ENCODE measurements around the gene NOL4L. TPM values are rescaled to one million over a fixed set of nuclear protein-coding genes. Genes with fewer than 3 reads are reported as not detected.
A peak's percentile ranks its signal among the peaks of the same experiment; 100 is the strongest.
"Not testable (repeated sequence)": the region's sequence is repeated elsewhere in the genome, so short reads cannot be mapped to it uniquely, and the experiment has no call there.

Gene NOL4L
- total and polyA plus RNA-seq, 2 experiments from 2014 or later: 35.6 to 42.9 TPM

DNA sequence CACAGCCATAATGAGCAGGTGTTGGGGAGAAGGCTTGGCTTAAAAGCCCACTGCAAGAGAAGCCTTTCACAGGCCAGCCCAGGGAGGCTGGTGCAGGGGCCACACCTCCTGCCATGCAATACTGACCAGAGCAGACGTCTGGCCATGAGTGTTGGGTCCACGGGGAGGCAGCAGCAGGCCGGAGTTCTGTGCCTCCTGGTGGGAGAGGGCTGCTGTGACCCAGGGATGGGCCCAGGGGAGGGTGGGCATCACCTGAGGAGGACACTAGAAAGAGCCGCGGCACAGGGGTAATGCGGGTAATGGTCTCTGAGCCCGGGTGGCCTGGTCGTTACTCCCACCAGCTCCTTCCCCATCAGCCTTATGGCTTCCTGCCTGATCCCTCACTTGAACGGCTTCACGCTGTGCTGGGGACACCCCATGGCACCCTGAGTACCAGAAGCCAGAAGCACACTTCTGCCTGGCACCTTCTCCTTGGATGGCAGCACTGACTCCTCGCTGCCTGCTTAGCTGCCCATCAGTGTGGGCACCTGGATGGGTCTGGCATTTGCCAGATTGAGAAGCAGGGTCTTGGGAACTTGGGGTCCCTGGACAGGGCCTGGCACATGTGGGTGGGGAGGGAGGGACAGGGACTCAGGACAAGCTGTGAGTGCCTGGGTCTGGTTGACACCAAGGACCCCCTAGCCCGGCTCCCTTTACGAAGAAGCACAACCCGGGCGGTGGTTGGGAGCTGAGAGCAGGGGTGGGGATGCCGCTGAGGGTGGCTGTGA lies 118.2 kb downstream of the NOL4L start:
- Histone ChIP-seq H3K4me2 (peak overlapping the region; percentile 24), H3K79me2 (peaks cover 96% of the 10 kb centered on the region)
- 89% methylated on average over 16 of the region's 16 CpGs for WGBS (ENCODE audit: low lambda C conversion rate, missing lambda C conversion rate)

DNA sequence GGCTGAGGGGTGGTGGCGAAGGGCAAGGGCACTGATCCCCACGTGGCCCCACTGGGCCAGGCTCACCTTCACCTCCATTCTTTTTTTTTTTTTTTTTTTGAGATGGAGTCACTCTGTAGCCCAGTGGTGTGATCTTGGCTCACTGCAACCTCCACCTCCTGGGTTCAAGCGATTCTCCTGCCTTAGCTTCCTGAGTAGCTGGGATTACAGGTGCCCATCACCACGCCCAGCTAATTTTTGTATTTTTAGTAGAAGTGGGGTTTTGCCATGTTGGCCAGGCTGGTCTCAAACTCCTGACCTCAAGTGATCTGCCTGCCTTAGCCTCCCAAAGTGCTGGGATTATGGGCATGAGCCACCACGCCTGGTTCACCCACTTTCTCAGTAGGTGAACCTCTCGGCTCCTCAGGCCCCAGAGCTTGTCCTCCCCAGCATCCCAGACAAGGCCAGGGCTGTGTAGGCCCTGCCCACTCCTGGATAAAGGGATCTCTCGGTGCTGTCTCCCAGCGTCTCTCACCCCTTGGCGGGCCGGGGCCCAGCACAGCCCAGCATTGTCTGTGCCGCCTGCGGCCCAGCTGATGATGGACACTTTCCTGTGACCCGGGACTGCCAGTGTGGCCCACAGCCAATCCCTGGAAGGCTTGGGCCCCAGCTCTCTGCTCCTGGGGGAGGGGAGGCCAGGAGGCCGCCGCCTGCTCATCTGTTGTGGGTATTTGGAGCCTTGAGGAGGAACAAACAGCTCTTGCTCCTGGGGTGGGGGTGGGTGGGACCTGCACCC lies 119.0 kb downstream of the NOL4L start:
- H3K4me3 ChIP-seq; H3K9me2 ChIP-seq (replicated peaks; ENCODE audit: insufficient read depth); DNase-seq (ENCODE audit: low spot score); H3K27me3 ChIP-seq; H2AFZ ChIP-seq; H3K36me3 ChIP-seq (replicated peaks; ENCODE audit: insufficient read depth, low read depth); H3K9me3 ChIP-seq (ENCODE audit: low read depth): not testable (repeated sequence)
- H3K4me2 ChIP-seq: peak overlapping the region; percentile 24
- H3K4me1 ChIP-seq (ENCODE audit: insufficient read depth): peaks cover 77% of the 10 kb centered on the region
- H4K20me1 ChIP-seq (ENCODE audit: insufficient read depth, poor library complexity, severe bottlenecking): peaks cover 84% of the 10 kb centered on the region
- H3K79me2 ChIP-seq: peaks cover 96% of the 10 kb centered on the region
- H3K27ac ChIP-seq: peak overlapping the region; percentile 91
- WGBS (ENCODE audit: low lambda C conversion rate, missing lambda C conversion rate): 78% methylated on average over 15 of the region's 15 CpGs

More for the DNA sequence above, 118.2 kb downstream of the NOL4L start:
- H3K4me1 ChIP-seq (ENCODE audit: insufficient read depth): peaks cover 81% of the 10 kb centered on the region
- H2AFZ ChIP-seq: no peak overlapping the region
- TF ChIP-seq EZH2phosphoT487 (IDR thresholded peaks at IDR 0.05; ENCODE audit: low read depth, severe bottlenecking, unreplicated experiment) (no peak), EZH2 (IDR thresholded peaks at IDR 0.05; ENCODE audit: borderline replicate concordance) (no peak)
- TF ChIP-seq, protein P1, sequence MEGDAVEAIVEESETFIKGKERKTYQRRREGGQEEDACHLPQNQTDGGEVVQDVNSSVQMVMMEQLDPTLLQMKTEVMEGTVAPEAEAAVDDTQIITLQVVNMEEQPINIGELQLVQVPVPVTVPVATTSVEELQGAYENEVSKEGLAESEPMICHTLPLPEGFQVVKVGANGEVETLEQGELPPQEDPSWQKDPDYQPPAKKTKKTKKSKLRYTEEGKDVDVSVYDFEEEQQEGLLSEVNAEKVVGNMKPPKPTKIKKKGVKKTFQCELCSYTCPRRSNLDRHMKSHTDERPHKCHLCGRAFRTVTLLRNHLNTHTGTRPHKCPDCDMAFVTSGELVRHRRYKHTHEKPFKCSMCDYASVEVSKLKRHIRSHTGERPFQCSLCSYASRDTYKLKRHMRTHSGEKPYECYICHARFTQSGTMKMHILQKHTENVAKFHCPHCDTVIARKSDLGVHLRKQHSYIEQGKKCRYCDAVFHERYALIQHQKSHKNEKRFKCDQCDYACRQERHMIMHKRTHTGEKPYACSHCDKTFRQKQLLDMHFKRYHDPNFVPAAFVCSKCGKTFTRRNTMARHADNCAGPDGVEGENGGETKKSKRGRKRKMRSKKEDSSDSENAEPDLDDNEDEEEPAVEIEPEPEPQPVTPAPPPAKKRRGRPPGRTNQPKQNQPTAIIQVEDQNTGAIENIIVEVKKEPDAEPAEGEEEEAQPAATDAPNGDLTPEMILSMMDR (IDR thresholded peaks at IDR 0.05; ENCODE audit: poor library complexity): no peak
- H3K36me3 ChIP-seq (replicated peaks; ENCODE audit: insufficient read depth, low read depth): no peaks in the 10 kb centered on the region
- no peak for DNase-seq (ENCODE audit: low spot score)
- H4K20me1 ChIP-seq (ENCODE audit: insufficient read depth, poor library complexity, severe bottlenecking): peaks cover 88% of the 10 kb centered on the region
- no peaks in the 10 kb centered on the region for H3K27me3 ChIP-seq
- no peaks in the 10 kb centered on the region for H3K9me2 ChIP-seq (replicated peaks; ENCODE audit: insufficient read depth)
- H3K9me3 ChIP-seq (ENCODE audit: low read depth): no peaks in the 10 kb centered on the region
- no peak overlapping the region for H3K4me3 ChIP-seq
- H3K27ac ChIP-seq: peak overlapping the region; percentile 91

DNA sequence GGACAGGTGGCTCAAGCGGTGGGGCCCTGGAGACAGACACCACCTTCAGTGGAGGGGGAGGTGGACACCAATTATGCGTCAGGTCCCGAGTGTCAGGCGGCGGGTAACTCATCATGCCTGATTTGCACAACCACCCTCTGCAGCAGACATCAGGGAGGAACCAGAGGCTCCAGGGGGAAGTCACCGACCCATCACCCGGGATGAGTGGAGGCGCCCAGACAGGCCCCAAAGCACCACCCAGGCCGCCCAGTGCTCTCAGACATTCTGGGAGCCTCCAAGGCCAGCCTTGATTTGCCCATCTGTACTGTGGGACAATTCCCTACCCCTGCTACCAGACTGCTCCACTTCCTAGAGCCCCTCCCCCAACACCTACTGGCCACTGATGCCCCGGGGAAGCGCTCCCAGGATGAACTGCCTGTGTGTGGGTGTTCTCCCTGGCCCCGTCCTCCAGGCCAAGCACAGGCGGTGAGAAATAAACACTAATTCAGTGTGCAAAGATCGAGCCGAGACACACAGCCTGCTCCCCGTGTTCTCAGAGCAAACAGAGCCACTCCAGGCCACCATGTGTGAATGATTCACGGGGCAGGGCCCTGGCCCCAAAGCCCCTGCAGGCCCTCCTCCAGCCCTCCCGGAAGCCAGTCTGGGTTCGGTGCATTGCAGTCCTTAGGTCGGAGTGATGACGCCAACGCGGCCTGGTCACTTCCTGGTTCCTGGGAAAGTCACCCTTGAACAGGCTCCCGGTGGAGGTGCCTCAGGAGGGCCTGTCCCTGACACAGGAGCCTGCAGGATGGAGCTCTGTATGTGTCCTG lies 119.8 kb downstream of the NOL4L start:
- H3K4me1 ChIP-seq (ENCODE audit: insufficient read depth): peaks cover 69% of the 10 kb centered on the region
- no peaks in the 10 kb centered on the region for H3K27me3 ChIP-seq
- peaks cover 96% of the 10 kb centered on the region for H3K79me2 ChIP-seq
- H3K9me3 ChIP-seq (ENCODE audit: low read depth): no peaks in the 10 kb centered on the region
- TF ChIP-seq EZH2phosphoT487 (IDR thresholded peaks at IDR 0.05; ENCODE audit: low read depth, severe bottlenecking, unreplicated experiment) (no peak), EZH2 (IDR thresholded peaks at IDR 0.05; ENCODE audit: borderline replicate concordance) (no peak)
- TF ChIP-seq, protein P1 (IDR thresholded peaks at IDR 0.05; ENCODE audit: poor library complexity): no peak
- DNase-seq (ENCODE audit: low spot score): peak; percentile 94
- 60% methylated on average over 19 of the region's 24 CpGs for WGBS (ENCODE audit: low lambda C conversion rate, missing lambda C conversion rate)
- no peaks in the 10 kb centered on the region for H3K9me2 ChIP-seq (replicated peaks; ENCODE audit: insufficient read depth)
- no peak overlapping the region for H2AFZ ChIP-seq
- H4K20me1 ChIP-seq (ENCODE audit: insufficient read depth, poor library complexity, severe bottlenecking): peaks cover 82% of the 10 kb centered on the region
- no peak overlapping the region for H3K4me3 ChIP-seq
- H3K36me3 ChIP-seq (replicated peaks; ENCODE audit: insufficient read depth, low read depth): no peaks in the 10 kb centered on the region
- H3K4me2 ChIP-seq: peak overlapping the region; percentile 24
- H3K27ac ChIP-seq: peak overlapping the region; percentile 91
